ENCODE results near the gene SRRD. TPM values are rescaled to one million over a fixed set of nuclear protein-coding genes. Genes with fewer than 3 reads are reported as not detected.
"Not testable (repeated sequence)": the region's sequence is repeated elsewhere in the genome, so short reads cannot be mapped to it uniquely, and the experiment has no call there.

SRRD gene
- polyA plus RNA-seq, 3 donors = 28.4 to 38.0 (median 29.0) TPM

- no peak for DNase-seq (ENCODE audit: extremely low read depth in 1 of 11, low read depth in 9 of 11, low spot score in 4 of 11)
Observed at GRCh38 chr22:26499188-26499703, 15.6 kb downstream of the SRRD start.

- no peak for DNase-seq (ENCODE audit: extremely low read depth in 1 of 11, low read depth in 9 of 11, low spot score in 4 of 11)
Observed at GRCh38 chr22:26501996-26502395, 18.3 kb downstream of the SRRD start.

DNA sequence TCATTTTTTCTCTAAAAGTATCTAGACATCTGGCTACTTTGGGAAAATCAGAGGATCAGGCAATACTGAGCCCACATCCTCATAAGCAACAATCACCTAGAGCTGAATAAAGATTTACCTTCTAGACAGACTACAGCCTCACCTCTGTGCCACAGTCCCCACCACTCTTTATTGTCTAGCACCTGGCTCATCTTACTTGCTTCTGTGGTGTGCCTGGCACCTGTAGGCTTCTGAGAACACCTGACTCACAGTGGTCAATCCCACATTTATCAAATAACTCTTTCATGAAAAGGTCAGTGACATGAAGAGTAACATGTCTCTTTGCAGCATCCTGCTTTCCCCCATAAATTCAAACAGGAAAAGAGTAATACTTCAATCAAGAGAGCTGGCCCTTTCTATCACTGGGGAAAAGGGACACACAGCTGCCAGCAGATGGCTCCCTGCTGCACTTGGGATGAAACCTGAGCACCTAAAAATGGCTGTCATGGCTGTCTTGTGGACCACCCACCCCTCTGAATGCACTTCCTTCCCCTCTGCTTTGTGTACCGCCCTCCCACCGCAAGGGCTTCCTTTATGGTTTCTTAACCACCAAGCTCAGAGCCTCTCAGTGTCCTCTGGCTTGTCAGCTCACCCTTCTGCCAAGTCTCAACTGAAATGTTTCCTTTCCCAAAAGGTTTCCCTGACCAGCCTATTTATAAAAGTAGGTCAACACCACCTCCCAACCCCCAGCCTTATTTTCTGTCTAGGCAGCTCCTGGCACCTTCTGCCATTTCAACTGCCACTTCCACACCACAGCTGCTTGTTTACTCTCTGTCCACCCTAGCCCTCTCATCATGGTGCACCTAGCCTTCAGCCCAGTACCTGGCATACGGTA lies 19.2 kb downstream of the SRRD start:
- peak in 4 of 11 donors; percentile 12 to 32 (median 17) for DNase-seq (ENCODE audit: extremely low read depth in 1 of 11, low read depth in 9 of 11, low spot score in 4 of 11)

- no peak for DNase-seq (ENCODE audit: extremely low read depth in 1 of 11, low read depth in 9 of 11, low spot score in 4 of 11)
Observed at GRCh38 chr22:26503758-26504157, 20.1 kb downstream of the SRRD start.

DNA sequence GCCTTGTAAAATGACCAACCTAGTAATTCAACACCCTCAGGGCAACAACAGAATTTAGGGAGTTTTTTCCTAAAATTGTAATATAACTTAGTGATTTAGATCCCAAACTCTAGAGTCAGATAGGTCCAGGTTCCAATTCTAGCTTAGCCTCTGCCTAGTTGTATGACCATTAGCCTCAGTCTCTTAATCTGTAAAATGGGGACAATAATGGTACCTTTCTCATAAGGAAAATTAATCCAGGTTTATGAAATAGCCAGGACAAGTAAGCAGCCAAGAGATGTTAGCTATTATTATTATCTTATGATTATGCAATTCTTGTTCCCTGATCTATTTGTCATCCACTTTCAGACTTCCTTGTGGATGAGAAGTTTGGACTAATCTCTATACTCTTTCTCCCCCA lies 24.5 kb downstream of the SRRD start:
- DNase-seq (ENCODE audit: extremely low read depth in 1 of 11, low read depth in 9 of 11, low spot score in 4 of 11) = no peak

GRCh38 chr22:26512149-26512793 lies 28.6 kb downstream of the SRRD start, which contains the start of gene TFIP11:
Gene TFIP11, minus strand, starts transcription at chr22:26512473. Its CDS starts 2,201 bp downstream, at chr22:26510272.
- DNase-seq (ENCODE audit: extremely low read depth in 1 of 11, low read depth in 9 of 11, low spot score in 4 of 11) = peak; percentile 82 to 93 (median 89)

DNA sequence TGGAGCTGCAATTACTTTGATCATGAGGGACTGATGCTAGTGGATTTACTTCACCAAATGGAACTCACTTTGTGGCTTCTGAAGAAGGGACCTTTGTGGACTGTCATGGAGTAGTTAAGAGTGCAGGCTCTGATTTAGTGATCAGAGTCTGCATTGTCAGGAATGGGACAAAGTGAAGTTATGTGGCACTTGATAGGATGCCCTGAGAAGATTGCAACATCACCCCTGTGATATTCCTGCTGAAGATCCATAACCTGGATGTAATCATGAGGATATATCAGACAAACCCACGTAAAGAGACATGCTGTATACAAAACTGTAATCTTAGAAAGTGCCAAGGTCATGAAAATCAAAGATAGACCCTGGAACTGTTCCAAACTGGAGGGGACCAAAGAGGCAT lies 30.2 kb downstream of the SRRD start:
- no peak for DNase-seq (ENCODE audit: extremely low read depth in 1 of 11, low read depth in 9 of 11, low spot score in 4 of 11)

GRCh38 chr22:26514419-26515161 lies 30.9 kb downstream of the SRRD start:
- DNase-seq (ENCODE audit: extremely low read depth in 1 of 11, low read depth in 9 of 11, low spot score in 4 of 11) = no peak

DNA sequence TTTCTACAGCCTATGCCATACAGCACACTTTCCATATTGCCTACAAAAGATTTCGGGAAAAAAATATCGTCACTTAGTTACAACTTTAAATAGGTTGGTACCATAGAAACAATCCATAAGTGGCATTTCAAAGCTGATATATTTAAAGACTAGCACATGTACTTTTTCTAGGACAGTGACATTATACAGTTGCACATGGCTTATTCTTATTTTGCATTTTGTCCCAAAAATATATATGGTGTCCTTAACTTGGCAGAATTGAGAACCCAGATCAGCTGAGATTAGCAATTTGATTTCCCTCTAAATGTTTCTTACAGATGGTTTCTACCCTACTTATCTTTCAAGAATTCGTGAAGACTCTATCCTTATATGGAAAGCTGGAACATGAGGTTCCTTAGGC lies 32.3 kb downstream of the SRRD start:
- no peak for DNase-seq (ENCODE audit: extremely low read depth in 1 of 11, low read depth in 9 of 11, low spot score in 4 of 11)

DNA sequence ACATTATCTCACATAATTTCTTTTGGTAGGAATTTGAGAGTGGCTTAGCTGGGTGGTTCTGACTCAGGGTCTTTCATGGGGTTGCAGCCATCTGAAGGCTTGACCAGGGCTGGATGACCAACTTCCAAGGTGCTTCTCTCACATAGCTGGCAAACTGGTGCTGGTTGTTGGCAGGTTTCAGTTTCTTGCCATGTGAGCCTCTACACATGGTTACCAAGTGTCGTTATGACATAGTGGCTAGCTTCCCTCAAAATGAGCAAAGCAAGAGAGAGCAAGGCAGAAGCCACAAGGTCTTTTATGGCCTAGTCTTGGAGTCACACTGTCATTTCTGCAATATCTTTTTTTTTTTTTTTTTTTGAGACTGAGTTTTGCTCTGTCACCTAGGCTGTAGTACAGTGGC lies 32.8 kb downstream of the SRRD start:
- no peak for DNase-seq (ENCODE audit: extremely low read depth in 1 of 11, low read depth in 9 of 11, low spot score in 4 of 11)

- no peak for DNase-seq (ENCODE audit: extremely low read depth in 1 of 11, low read depth in 9 of 11, low spot score in 4 of 11)
Observed at GRCh38 chr22:26517429-26517828, 33.8 kb downstream of the SRRD start.

DNA sequence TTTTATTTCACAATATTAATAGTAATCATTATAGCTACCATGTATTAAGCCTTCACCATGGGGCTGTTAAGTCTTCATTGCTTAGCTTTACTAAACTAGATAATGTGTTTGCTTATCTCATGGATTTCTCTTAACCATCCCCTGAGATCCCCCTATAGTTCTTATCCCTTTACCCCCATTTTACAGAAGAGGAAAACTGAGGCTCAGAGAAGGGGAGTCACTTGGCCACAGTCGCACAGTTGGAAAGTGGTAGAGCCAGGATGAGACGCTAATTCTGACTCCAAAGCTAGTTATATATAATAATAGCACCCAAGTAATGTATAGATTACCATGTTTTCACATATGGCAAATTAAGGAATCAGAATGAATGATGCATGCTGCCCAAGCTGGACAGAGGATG lies 38.3 kb downstream of the SRRD start:
- DNase-seq (ENCODE audit: extremely low read depth in 1 of 11, low read depth in 9 of 11, low spot score in 4 of 11) = no peak

- no peak for DNase-seq (ENCODE audit: extremely low read depth in 1 of 11, low read depth in 9 of 11, low spot score in 4 of 11)
Observed at GRCh38 chr22:26522592-26522991, 38.9 kb downstream of the SRRD start.

DNA sequence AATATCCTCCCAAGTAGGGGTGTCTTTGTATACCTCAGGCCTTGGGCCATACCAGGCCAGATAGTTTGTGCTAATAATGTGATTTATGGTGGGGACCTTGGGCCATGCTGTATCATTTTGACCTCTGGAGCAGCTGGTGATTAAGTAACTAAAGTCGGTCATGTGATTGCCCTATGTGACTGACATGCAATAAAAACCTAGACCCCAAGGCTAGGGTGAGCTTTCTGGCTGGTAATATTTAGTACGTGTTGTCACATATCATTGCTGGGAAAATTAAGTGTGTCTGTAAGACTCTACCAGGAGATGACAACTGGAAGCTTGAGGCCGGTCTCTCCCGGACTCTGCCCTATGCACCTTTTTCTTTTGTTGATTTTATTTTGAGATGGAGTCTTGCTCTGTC lies 41.2 kb downstream of the SRRD start:
- no peak for DNase-seq (ENCODE audit: extremely low read depth in 1 of 11, low read depth in 9 of 11, low spot score in 4 of 11)

DNA sequence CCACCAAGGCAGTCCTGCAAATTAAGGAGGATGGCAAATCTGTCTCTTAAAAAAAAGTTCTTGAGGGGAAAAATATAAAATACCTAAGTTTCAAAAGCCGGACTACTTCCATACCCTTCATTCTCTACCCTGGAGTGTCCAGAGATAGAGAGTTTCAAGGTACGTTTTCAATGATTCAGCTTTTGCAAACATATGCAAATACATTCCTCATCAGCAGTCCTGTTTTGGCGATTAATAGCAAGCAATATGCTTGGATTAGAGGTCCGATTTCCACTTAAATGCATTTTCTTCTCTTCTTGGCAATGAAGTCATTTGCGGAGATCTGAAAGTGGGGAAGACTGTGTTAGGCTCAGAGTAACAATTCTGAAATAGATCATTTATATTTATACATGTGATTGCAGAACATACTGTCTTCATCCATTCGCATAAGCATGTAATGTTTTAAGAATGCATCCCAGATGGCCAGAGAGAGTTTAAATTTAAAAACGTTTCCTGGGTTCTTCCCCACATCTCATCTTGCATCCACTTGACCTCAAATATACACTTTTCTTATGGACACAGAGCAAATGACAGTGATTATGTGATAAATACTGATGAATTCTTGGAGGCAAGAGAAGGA lies 42.4 kb downstream of the SRRD start:
- DNase-seq (ENCODE audit: extremely low read depth in 1 of 11, low read depth in 9 of 11, low spot score in 4 of 11) = no peak

DNA sequence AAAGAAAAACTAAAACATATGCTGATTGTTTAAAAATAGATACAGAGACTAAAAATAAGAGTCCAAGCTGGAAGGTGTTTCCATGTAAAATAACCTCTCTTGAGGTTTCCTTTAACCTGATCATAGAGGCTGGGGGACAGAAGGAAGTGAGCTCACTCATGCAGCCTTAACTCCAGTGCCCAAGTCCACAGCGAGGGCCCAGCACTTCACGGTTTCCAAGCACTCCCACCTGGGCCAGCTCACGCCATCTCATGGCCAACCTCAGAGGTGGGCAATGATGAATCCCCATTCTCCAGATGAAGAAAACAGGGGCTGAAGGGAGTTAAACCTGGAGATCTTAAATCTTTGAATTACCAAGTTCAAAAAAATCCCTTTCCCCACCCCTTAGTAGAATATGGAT lies 43.5 kb downstream of the SRRD start:
- DNase-seq (ENCODE audit: extremely low read depth in 1 of 11, low read depth in 9 of 11, low spot score in 4 of 11) = no peak

GRCh38 chr22:26527574-26528465 lies 44.1 kb downstream of the SRRD start:
- no peak for DNase-seq (ENCODE audit: extremely low read depth in 1 of 11, low read depth in 9 of 11, low spot score in 4 of 11)

DNA sequence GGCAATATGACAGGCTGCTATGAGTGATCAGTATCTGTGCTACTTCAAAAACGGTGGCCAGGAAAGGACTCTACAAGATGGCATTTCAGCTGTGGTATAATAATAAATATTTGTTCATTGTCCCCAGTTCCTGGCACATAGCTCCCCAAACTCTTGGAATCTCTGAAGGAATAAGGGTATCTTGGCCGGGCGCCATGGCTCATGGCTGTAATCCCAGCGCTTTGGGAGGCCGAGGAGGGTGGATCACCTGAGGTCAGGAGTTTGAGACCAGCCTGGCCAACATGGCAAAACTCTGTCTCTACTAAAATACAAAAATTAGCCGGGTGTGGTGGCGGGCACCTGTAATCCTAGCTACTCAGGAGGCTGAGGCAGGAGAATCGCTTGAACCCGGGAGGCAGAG lies 44.8 kb downstream of the SRRD start:
- DNase-seq (ENCODE audit: extremely low read depth in 1 of 11, low read depth in 9 of 11, low spot score in 4 of 11) = not testable (repeated sequence)

All from renal cortex interstitium (tissue), 11 donors.